GM21423 (cell line): ENCODE data around the gene PPFIBP2.

Experiments
- ATAC-seq: cut with Tn5 transposase; IDR thresholded peaks from one replicate; pipeline ENCODE4 v1.9.1; 2021; ENCODE audit warnings: mild to moderate bottlenecking, moderate library complexity; ENCODE audit not compliant: unreplicated experiment

The PPFIBP2 gene

GRCh38 chr11:7621090-7621489, 107.3 kb downstream of the PPFIBP2 start:
- ATAC-seq, result no peak

- ATAC-seq, result no peak
These were observed 107.8 kb downstream of the PPFIBP2 start for GRCh38 chr11:7621554-7621953.

GRCh38 chr11:7622721-7623120, 108.9 kb downstream of the PPFIBP2 start:
- no peak for ATAC-seq

- no peak for ATAC-seq
These were observed 114.9 kb downstream of the PPFIBP2 start for GRCh38 chr11:7628660-7629059.

GRCh38 chr11:7630002-7630401, 116.2 kb downstream of the PPFIBP2 start:
- ATAC-seq, result no peak

- ATAC-seq, result no peak
These were observed 118.4 kb downstream of the PPFIBP2 start for GRCh38 chr11:7632211-7632610.

- no peak for ATAC-seq
These were observed 121.3 kb downstream of the PPFIBP2 start for GRCh38 chr11:7635137-7635536.

GRCh38 chr11:7635708-7636107, 121.9 kb downstream of the PPFIBP2 start:
- ATAC-seq, result no peak

- no peak for ATAC-seq
These were observed 122.6 kb downstream of the PPFIBP2 start for GRCh38 chr11:7636350-7636749.

GRCh38 chr11:7637447-7638157, 123.8 kb downstream of the PPFIBP2 start:
- no peak for ATAC-seq

- peak; percentile 69 for ATAC-seq
These were observed 125.2 kb downstream of the PPFIBP2 start for GRCh38 chr11:7638710-7639642.

- no peak for ATAC-seq
These were observed 125.8 kb downstream of the PPFIBP2 start for GRCh38 chr11:7639643-7640025.

- no peak for ATAC-seq
These were observed 127.0 kb downstream of the PPFIBP2 start for GRCh38 chr11:7640816-7641215.

- no peak for ATAC-seq
These were observed 128.9 kb downstream of the PPFIBP2 start for GRCh38 chr11:7642747-7643146.

- no peak for ATAC-seq
These were observed 129.5 kb downstream of the PPFIBP2 start for GRCh38 chr11:7643314-7643713.

GRCh38 chr11:7645206-7645605, 131.4 kb downstream of the PPFIBP2 start:
- ATAC-seq, result no peak

GRCh38 chr11:7646866-7647265, 133.1 kb downstream of the PPFIBP2 start:
- no peak for ATAC-seq

- ATAC-seq, result no peak
These were observed 134.5 kb downstream of the PPFIBP2 start for GRCh38 chr11:7648264-7648663.

- no peak for ATAC-seq
These were observed 137.3 kb downstream of the PPFIBP2 start for GRCh38 chr11:7651140-7651551.

GRCh38 chr11:7651700-7652099, 137.9 kb downstream of the PPFIBP2 start:
- ATAC-seq, result no peak

- ATAC-seq, result no peak
These were observed 140.5 kb downstream of the PPFIBP2 start for GRCh38 chr11:7654195-7654705.
